Stimulated activated naive B cell treated with anti-CD40 and anti-IgM and Interleukin-4, amounts not matched to agents 10 μg/mL and 1 μg/mL and 100 μg/mL, for 72 hours (primary cell): ENCODE measurements around the gene PODXL.
A peak's percentile ranks its signal among the peaks of the same experiment; 100 is the strongest.

ENCODE experiments used
- ATAC-seq, 2 donors: fragments of 150-1000 bp; cut with Tn5 transposase; replicated peaks; 2 replicates each; pipeline ENCODE4 v1.10.0; 2021; ENCODE audit warnings: moderate library complexity in 1 of 2
- DNase-seq: peaks from one replicate; pipeline ENCODE4 v3.0.0; 2021
- H3K27ac Mint-ChIP-seq: one replicate; pipeline ENCODE4 v1.8.0; 2022; ENCODE audit warnings: mild to moderate bottlenecking, mixed read lengths
- H3K27me3 Mint-ChIP-seq, 2 donors: one replicate each; pipeline ENCODE4 v1.8.0; 2022; ENCODE audit warnings: mixed read lengths in 2 of 2
- H3K36me3 Mint-ChIP-seq, 2 donors: one replicate each; pipeline ENCODE4 v1.8.0; 2022; ENCODE audit warnings: mixed read lengths in 2 of 2, mild to moderate bottlenecking in 1 of 2
- H3K4me1 Mint-ChIP-seq, 2 donors: one replicate each; pipeline ENCODE4 v1.8.0; 2022; ENCODE audit warnings: mixed read lengths in 2 of 2, mild to moderate bottlenecking in 1 of 2
- H3K4me3 Mint-ChIP-seq, 2 donors: one replicate each; pipeline ENCODE4 v1.8.0; 2022; ENCODE audit warnings: mild to moderate bottlenecking in 2 of 2, mixed read lengths in 2 of 2, moderate library complexity in 1 of 2
- H3K9me3 Mint-ChIP-seq, 2 donors: one replicate each; pipeline ENCODE4 v1.8.0; 2022; ENCODE audit warnings: mixed read lengths in 2 of 2, mild to moderate bottlenecking in 1 of 2

The PODXL gene

DNA sequence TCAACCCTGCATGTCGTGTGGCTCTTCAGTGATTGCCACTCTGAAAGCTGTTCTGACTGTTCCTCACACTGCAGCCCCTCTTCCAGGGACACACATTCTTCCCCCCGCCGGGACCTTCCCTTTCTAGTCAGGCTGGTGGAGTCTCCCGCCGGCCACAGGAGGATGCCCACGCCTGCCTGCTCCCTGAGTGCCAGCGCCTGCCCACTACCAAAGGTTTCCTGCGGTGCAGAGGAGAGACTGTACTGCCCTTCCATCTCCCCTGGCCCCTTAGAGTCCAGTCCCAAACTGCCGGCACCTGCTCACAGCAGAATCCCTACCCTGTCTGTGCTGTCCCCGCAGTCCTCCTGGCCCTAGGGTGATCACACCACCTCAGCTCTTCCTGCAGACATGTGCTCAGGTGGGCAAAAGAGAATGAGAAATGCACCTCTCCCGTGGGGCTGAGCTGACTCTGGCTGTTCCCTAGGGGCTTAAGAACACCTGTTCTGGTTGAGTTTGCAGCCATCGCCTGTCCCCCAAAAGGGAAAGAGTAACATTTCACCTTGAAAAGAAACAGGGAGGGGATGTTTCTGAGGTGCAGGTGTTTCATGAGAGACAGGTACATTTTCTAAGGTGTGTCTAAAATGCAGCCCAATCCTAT lies 1.4 kb downstream of the PODXL start:
- Mint-ChIP-seq H3K9me3 (no peaks in the 10 kb centered on the region), H3K27me3 (peaks cover 16 to 27% of the 10 kb centered on the region in 2 donors), H3K4me3 (peak overlapping the region; percentile 87), H3K36me3 (no peaks in the 10 kb centered on the region), H3K27ac (no peak overlapping the region), H3K4me1 (peaks cover 10 to 26% of the 10 kb centered on the region in 2 donors)
- ATAC-seq = no peak
- DNase-seq = no peak

DNA sequence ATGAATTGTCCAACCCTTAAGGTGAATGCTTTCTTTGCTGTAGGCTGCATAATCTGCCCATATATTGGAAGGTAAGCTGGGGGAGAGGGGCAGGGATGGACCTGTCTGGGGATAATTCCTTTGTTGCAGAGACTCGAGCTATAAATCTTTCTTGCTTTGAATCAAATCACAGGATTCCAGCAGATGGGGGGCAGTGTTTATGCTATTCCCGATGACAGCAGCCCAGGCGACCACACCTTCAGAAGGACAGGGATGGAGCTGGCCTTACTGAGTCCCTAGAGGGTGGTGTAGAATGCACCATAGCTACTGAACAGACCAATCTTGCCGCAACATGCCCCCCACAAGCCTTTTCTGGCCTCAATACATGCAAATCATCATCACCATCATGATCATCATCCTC lies 2.5 kb downstream of the PODXL start:
- no peak overlapping the region for H3K27ac Mint-ChIP-seq
- DNase-seq = no peak
- H3K36me3 Mint-ChIP-seq = peaks cover 0 to 3% of the 10 kb centered on the region in 2 donors
- no peak overlapping the region for H3K4me3 Mint-ChIP-seq
- H3K27me3 Mint-ChIP-seq = peaks cover 16 to 30% of the 10 kb centered on the region in 2 donors
- no peaks in the 10 kb centered on the region for H3K9me3 Mint-ChIP-seq
- ATAC-seq = no peak
- peaks cover 10 to 26% of the 10 kb centered on the region in 2 donors for H3K4me1 Mint-ChIP-seq

GRCh38 chr7:131552053-131552452 lies 4.4 kb downstream of the PODXL start:
- ATAC-seq (no peak), DNase-seq (no peak)
- no peak overlapping the region for H3K4me3 Mint-ChIP-seq
- H3K4me1 Mint-ChIP-seq = peaks cover 8 to 15% of the 10 kb centered on the region in 2 donors
- H3K36me3 Mint-ChIP-seq = peaks cover 0 to 6% of the 10 kb centered on the region in 2 donors
- peaks cover 16 to 34% of the 10 kb centered on the region in 2 donors for H3K27me3 Mint-ChIP-seq
- H3K9me3 Mint-ChIP-seq = peaks cover 0 to 3% of the 10 kb centered on the region in 2 donors
- no peak overlapping the region for H3K27ac Mint-ChIP-seq

DNA sequence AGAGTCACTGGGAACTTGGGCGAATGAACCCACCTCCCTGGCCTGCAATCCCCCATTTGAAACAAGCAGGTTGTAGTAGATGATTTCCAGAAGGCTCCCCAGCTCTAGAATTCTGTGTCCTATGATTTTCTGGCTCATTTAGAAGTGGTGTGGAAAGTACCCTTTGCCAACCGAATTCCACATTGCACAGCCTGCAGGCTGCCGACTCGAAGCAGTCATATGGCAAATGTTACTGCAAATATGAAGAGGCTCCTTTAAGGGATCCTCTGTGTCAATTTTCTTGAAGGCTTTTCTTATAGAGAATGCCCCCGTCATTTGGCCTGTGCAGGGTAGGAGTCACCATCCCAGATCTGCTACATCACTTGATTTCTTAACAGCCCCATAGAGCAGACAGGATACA lies 5.6 kb downstream of the PODXL start:
- Mint-ChIP-seq H3K4me3 (no peak overlapping the region), H3K27me3 (peaks cover 16 to 31% of the 10 kb centered on the region in 2 donors), H3K9me3 (peaks cover 0 to 3% of the 10 kb centered on the region in 2 donors), H3K4me1 (peaks cover 10 to 14% of the 10 kb centered on the region in 2 donors), H3K36me3 (peaks cover 0 to 6% of the 10 kb centered on the region in 2 donors), H3K27ac (no peak overlapping the region)
- ATAC-seq (no peak), DNase-seq (no peak)

GRCh38 chr7:131548371-131548770 lies 8.1 kb downstream of the PODXL start:
- DNase-seq = no peak
- peaks cover 0 to 6% of the 10 kb centered on the region in 2 donors for H3K36me3 Mint-ChIP-seq
- peaks cover 0 to 3% of the 10 kb centered on the region in 2 donors for H3K9me3 Mint-ChIP-seq
- no peak for ATAC-seq
- peaks cover 8 to 10% of the 10 kb centered on the region in 2 donors for H3K4me1 Mint-ChIP-seq
- no peak overlapping the region for H3K27ac Mint-ChIP-seq
- no peak overlapping the region for H3K4me3 Mint-ChIP-seq
- H3K27me3 Mint-ChIP-seq = peaks cover 10 to 20% of the 10 kb centered on the region in 2 donors

DNA sequence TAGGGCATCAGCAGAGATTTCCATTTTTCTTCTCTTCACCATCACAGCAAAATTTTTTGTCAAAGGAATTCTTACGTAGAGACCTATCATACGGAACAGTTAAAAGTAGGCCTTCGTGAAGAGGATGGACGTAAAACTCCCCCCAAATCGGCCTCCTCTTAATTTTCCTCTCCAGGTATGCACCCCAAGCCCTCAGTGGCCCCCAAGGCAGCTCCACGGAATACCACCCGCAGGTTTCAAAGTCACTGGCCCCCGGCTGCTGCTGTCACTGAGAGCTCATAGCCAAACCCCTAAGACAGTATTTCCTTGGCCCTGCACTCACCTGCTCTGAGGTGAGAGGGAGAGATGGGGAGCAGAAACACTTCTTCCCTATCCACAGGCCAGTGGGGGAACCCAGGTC lies 8.8 kb downstream of the PODXL start:
- Mint-ChIP-seq H3K27ac (no peak overlapping the region), H3K4me3 (no peak overlapping the region), H3K36me3 (peaks cover 0 to 6% of the 10 kb centered on the region in 2 donors), H3K27me3 (peaks cover 3 to 12% of the 10 kb centered on the region in 2 donors), H3K4me1 (peaks cover 8 to 10% of the 10 kb centered on the region in 2 donors), H3K9me3 (peaks cover 0 to 3% of the 10 kb centered on the region in 2 donors)
- ATAC-seq = no peak
- DNase-seq = no peak

- Mint-ChIP-seq H3K36me3 (peaks cover 0 to 6% of the 10 kb centered on the region in 2 donors), H3K4me3 (no peak overlapping the region), H3K4me1 (peaks cover 8 to 10% of the 10 kb centered on the region in 2 donors), H3K27me3 (peaks cover 0 to 6% of the 10 kb centered on the region in 2 donors), H3K27ac (no peak overlapping the region), H3K9me3 (peaks cover 0 to 3% of the 10 kb centered on the region in 2 donors)
- DNase-seq (peak; percentile 17), ATAC-seq (peak in 1 of 2 donors; percentile 25)
These were observed 9.8 kb downstream of the PODXL start for GRCh38 chr7:131546583-131547141.

DNA sequence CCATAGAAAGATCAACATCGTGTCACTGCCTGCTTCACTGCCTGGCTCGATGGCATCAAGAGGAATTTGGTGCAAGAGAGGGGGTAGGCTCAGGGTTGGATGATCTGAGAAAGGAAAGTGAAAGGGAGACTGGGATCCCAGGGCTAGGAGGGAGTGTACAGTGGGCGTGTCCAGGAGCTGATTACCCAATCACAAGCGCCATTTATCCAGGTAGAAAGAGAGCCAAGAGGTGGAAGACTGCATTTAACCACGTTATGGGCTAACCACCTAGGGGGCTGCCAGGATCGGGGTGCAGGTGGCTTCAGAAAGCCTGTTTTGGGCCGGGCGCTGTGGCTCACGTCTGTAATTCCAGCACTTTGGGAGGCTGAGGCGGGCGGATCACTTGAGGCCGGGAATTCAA lies 10.3 kb downstream of the PODXL start:
- peaks cover 0 to 6% of the 10 kb centered on the region in 2 donors for H3K27me3 Mint-ChIP-seq
- ATAC-seq (no peak), DNase-seq (no peak)
- H3K9me3 Mint-ChIP-seq = peaks cover 0 to 3% of the 10 kb centered on the region in 2 donors
- peaks cover 0 to 6% of the 10 kb centered on the region in 2 donors for H3K36me3 Mint-ChIP-seq
- H3K27ac Mint-ChIP-seq = no peak overlapping the region
- H3K4me3 Mint-ChIP-seq = no peak overlapping the region
- H3K4me1 Mint-ChIP-seq = peaks cover 8 to 10% of the 10 kb centered on the region in 2 donors

DNA sequence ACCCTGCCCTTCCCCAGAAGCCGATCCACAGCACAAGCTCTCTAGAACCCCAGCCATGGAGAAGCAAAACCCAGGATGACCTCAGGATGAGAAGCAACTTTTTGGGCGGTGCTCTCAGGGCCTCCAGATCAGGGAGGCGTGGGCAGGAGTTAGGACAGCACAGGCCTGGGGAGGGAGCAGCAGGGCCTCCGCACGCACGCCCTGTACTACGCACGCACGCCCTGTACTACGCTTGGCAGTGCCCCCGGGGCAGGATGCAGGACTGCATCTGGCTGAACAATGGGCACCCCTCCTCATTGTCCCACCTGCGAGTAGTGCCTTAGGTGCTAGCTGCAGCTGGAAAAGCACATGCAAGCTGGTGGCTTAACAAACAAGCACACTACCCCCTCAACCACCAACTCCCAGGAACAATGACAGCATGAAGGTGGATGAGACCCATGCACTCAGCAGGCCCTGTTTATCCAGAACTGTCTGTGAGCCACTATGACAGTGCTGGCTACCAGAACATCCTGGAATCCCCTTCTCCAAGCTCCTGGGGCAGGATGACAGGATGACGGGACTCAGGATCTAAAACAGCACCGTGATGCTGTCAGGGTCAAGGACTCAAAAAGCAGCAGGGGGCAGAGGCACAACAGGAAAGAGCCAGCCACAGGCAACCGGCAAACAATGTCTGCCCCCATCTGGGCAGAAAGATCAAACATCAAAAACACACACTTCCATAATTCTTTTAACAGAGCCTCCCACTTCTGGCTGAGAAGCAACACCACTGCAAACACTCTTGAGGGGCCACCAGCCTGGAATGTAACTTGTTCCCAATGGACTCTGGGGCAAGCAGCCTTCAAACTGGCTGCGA lies 11.8 kb downstream of the PODXL start:
- no peak overlapping the region for H3K27ac Mint-ChIP-seq
- H3K4me1 Mint-ChIP-seq = peaks cover 8 to 10% of the 10 kb centered on the region in 2 donors
- peaks cover 0 to 6% of the 10 kb centered on the region in 2 donors for H3K27me3 Mint-ChIP-seq
- DNase-seq (no peak), ATAC-seq (peak in 1 of 2 donors; percentile 18)
- no peak overlapping the region for H3K4me3 Mint-ChIP-seq
- H3K9me3 Mint-ChIP-seq = peaks cover 0 to 3% of the 10 kb centered on the region in 2 donors
- peaks cover 0 to 6% of the 10 kb centered on the region in 2 donors for H3K36me3 Mint-ChIP-seq

- Mint-ChIP-seq H3K9me3 (peaks cover 0 to 3% of the 10 kb centered on the region in 2 donors), H3K27me3 (peaks cover 0 to 4% of the 10 kb centered on the region in 2 donors), H3K4me1 (peaks cover 8 to 10% of the 10 kb centered on the region in 2 donors), H3K36me3 (peaks cover 0 to 4% of the 10 kb centered on the region in 2 donors), H3K4me3 (no peak overlapping the region), H3K27ac (no peak overlapping the region)
- no peak for DNase-seq
- no peak for ATAC-seq
These were observed 12.4 kb downstream of the PODXL start for GRCh38 chr7:131544021-131544420.

DNA sequence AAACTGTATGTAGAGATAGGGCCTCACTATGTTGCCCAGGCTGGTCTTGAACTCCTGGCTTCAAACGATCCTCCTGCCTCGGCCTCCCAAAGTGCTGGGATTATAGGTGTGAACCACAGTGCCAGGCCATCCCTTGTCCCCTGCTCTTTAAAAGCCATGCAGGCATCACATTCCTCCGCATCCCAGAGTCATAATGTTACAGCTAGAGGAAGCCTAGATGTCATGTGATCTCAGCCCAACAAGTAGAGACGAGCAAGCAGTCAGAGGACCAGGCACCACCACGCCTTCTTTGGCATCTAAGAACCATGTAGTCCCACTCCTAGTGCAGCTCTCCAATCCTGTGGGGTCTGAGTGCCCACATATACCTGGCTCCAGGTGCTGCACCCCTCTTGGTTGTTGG lies 13.1 kb downstream of the PODXL start:
- Mint-ChIP-seq H3K4me1 (peaks cover 8 to 10% of the 10 kb centered on the region in 2 donors), H3K27me3 (no peaks in the 10 kb centered on the region), H3K9me3 (peaks cover 0 to 1% of the 10 kb centered on the region in 2 donors), H3K36me3 (no peaks in the 10 kb centered on the region), H3K4me3 (no peak overlapping the region), H3K27ac (no peak overlapping the region)
- ATAC-seq (no peak), DNase-seq (no peak)

- ATAC-seq (no peak), DNase-seq (no peak)
- Mint-ChIP-seq H3K27ac (no peak overlapping the region), H3K36me3 (no peaks in the 10 kb centered on the region), H3K27me3 (no peaks in the 10 kb centered on the region), H3K4me3 (no peak overlapping the region), H3K4me1 (peaks cover 5% of the 10 kb centered on the region in 2 donors), H3K9me3 (no peaks in the 10 kb centered on the region)
These were observed 15.8 kb downstream of the PODXL start for GRCh38 chr7:131540491-131541162.

GRCh38 chr7:131538813-131539179 lies 17.6 kb downstream of the PODXL start:
- DNase-seq (no peak), ATAC-seq (no peak)
- H3K27ac Mint-ChIP-seq = no peak overlapping the region
- no peaks in the 10 kb centered on the region for H3K27me3 Mint-ChIP-seq
- H3K4me3 Mint-ChIP-seq = no peak overlapping the region
- no peaks in the 10 kb centered on the region for H3K9me3 Mint-ChIP-seq
- no peaks in the 10 kb centered on the region for H3K36me3 Mint-ChIP-seq
- no peaks in the 10 kb centered on the region for H3K4me1 Mint-ChIP-seq
